Nephron progenitor cell (in vitro differentiated cells): ENCODE data around the gene LRCH1.

ENCODE experiments used
- DNase-seq: peaks from one replicate; pipeline ENCODE4 v3.0.0; 2021
- H3K27ac Mint-ChIP-seq: 2 replicates; pipeline ENCODE4 v1.8.0; 2021; ENCODE audit warnings: mild to moderate bottlenecking, moderate library complexity, mixed read lengths
- H3K27me3 Mint-ChIP-seq: 2 replicates; pipeline ENCODE4 v1.8.0; 2021; ENCODE audit warnings: mild to moderate bottlenecking, low read depth, mixed read lengths; ENCODE audit not compliant: poor library complexity
- H3K36me3 Mint-ChIP-seq: 2 replicates; pipeline ENCODE4 v1.8.0; 2021; ENCODE audit warnings: low read depth, mixed read lengths
- H3K4me1 Mint-ChIP-seq: 2 replicates; pipeline ENCODE4 v1.8.0; 2021; ENCODE audit warnings: mixed read lengths
- H3K4me3 Mint-ChIP-seq: 2 replicates; pipeline ENCODE4 v1.8.0; 2021; ENCODE audit warnings: mild to moderate bottlenecking, moderate library complexity, mixed read lengths
- H3K9me3 Mint-ChIP-seq: 2 replicates; pipeline ENCODE4 v1.8.0; 2021; ENCODE audit warnings: mild to moderate bottlenecking, moderate library complexity, mixed read lengths
- TF ChIP-seq, protein P1 (sequence below): fragments of 200-600 bp; sonication (generic); IDR thresholded peaks from 2 replicates; pipeline ENCODE4 v1.5.0; 2021; ENCODE audit warnings: antibody characterized with exemption

The LRCH1 gene

DNA sequence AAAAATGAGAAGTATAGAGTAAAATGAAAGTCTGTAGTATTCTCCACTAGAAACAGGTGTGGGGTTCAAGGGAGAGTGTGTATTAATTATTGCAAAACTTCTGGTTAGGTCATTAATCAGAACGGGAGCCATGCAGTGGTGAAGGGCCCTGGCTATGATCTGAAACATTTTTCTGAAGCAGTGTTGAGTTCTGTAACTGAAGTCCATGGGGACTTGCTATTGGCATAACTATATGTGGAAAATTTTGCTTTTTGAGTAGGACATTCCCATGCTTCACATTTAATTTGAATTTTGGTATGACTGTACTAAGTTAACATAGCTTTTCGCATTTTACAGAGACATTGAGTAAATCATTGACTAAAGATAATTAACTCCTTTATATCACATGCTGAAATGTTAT is 67.5 kb downstream of the LRCH1 start:
- Mint-ChIP-seq H3K27ac (no peak overlapping the region), H3K4me3 (no peak overlapping the region), H3K27me3 (no peaks in the 10 kb centered on the region), H3K4me1 (peaks cover 71% of the 10 kb centered on the region), H3K36me3 (no peaks in the 10 kb centered on the region), H3K9me3 (no peaks in the 10 kb centered on the region)
- TF ChIP-seq, protein P1, sequence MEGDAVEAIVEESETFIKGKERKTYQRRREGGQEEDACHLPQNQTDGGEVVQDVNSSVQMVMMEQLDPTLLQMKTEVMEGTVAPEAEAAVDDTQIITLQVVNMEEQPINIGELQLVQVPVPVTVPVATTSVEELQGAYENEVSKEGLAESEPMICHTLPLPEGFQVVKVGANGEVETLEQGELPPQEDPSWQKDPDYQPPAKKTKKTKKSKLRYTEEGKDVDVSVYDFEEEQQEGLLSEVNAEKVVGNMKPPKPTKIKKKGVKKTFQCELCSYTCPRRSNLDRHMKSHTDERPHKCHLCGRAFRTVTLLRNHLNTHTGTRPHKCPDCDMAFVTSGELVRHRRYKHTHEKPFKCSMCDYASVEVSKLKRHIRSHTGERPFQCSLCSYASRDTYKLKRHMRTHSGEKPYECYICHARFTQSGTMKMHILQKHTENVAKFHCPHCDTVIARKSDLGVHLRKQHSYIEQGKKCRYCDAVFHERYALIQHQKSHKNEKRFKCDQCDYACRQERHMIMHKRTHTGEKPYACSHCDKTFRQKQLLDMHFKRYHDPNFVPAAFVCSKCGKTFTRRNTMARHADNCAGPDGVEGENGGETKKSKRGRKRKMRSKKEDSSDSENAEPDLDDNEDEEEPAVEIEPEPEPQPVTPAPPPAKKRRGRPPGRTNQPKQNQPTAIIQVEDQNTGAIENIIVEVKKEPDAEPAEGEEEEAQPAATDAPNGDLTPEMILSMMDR, result no peak
- DNase-seq, result no peak

DNA sequence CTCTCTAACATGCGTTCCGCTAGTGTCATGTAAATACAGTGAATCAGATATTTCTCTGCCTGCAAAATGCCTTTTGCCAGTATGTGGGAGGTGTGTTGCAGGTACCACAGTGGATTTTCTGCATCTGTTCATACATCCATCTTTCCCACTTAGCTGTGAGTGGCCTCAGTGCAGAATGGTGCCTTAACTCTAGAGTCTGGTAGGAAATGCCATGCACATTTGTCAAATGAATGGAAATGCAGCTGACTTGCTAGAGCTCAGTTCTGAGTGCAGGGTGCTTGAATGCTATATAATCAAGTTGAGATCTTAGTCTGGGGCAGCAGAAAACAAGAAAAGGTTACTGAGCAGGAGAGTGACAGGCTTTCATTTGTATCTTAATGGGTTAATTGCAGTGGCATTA is 68.2 kb downstream of the LRCH1 start:
- Mint-ChIP-seq H3K27me3 (no peaks in the 10 kb centered on the region), H3K36me3 (no peaks in the 10 kb centered on the region), H3K27ac (no peak overlapping the region), H3K9me3 (no peaks in the 10 kb centered on the region), H3K4me3 (no peak overlapping the region), H3K4me1 (peaks cover 64% of the 10 kb centered on the region)
- DNase-seq, result no peak
- TF ChIP-seq, protein P1, result no peak

DNA sequence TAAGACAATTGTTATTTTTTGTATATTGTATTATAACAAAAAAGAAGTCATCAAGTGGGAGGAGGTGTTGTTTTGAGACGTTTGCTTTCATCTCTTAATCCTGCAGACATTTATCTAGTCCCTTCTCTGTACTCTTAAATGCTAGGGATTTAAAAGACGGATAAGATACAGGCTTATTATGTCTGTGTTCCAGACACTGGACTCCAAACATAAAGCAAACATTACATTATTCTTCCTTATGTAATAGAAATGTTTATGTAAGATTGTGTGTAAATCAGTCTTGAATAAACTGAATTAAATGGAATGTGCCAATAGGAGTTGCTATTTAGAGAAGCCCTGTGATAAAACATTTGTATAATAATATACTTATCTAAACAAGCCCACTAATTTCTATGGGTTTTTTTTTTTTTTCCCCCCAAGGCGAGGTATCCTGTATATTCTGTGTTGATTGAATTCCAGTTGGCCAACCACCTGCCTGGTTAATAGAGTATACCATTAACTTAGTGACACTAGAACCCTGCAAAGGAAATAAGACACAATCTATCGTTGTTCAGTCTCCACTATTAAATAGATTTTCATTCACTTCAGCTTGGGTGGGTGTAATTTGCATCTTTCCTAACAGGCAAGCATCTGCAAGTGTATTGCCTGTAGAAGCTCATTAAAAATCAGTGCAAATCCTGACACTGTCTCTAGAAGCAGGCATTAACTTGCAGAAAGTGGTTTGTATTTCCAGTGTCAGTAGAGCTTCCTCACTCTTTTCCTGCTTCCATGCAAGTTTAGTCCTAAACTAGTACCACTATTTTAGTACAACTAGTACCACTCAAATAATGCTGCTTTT is 69.0 kb downstream of the LRCH1 start:
- H3K9me3 Mint-ChIP-seq, result no peaks in the 10 kb centered on the region
- DNase-seq, result no peak
- TF ChIP-seq, protein P1, result no peak
- no peaks in the 10 kb centered on the region for H3K27me3 Mint-ChIP-seq
- peaks cover 6% of the 10 kb centered on the region for H3K36me3 Mint-ChIP-seq
- H3K4me3 Mint-ChIP-seq, result no peak overlapping the region
- H3K4me1 Mint-ChIP-seq, result peaks cover 55% of the 10 kb centered on the region
- no peak overlapping the region for H3K27ac Mint-ChIP-seq

DNA sequence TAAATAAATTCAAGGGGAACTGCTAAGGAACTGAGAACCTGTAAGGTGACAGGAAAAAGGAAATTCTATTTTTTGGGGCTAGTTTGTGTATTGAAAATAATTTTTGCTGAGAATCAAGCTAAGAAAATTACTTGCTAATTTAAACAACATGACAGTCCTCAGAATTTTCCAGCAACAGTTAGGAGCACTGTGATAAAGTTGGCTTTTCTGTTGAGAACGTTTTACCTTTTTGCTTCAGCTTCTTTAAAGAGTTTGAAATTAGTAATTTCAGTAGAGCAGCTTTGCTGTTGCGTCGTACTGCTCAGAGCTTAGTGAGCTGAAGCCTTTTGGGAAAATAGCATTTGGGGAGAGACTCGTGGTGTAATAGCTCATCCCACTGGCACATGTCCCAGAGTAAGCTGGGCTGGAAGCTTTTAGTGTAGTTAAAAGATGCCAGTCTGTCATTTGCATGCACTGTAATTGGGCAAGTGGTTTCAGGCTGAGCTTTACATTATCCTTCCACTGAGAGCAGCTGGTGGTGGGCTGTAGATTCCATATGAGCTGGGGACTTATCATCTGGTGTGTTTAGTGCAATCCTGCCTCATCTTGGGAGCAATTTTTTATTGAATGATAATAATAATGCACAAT is 69.8 kb downstream of the LRCH1 start:
- Mint-ChIP-seq H3K36me3 (peaks cover 11% of the 10 kb centered on the region), H3K9me3 (no peaks in the 10 kb centered on the region), H3K4me3 (no peak overlapping the region), H3K4me1 (peaks cover 48% of the 10 kb centered on the region), H3K27ac (no peak overlapping the region), H3K27me3 (no peaks in the 10 kb centered on the region)
- no peak for DNase-seq
- TF ChIP-seq, protein P1, result no peak

DNA sequence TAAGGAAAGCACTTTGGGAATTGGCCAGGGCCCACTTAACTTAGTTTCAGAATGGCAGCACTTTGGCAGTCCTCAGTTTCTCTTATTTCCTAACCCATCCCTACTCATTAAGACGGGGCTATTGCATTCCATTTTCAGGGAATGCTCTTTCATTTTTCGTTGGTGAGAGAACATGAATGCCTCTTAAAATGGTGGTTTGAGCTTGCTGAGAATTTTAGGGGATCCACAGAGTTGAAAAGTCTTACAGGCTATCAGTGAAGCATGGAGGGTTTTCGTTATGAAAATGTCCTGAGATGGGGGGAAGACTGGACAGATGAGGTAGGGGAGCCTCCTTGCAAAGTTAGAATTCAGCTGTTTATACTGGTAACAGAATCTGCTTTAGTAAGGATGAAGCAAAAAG is 71.4 kb downstream of the LRCH1 start:
- Mint-ChIP-seq H3K27me3 (no peaks in the 10 kb centered on the region), H3K27ac (no peak overlapping the region), H3K9me3 (no peaks in the 10 kb centered on the region), H3K4me3 (no peak overlapping the region), H3K36me3 (peaks cover 16% of the 10 kb centered on the region), H3K4me1 (peaks cover 48% of the 10 kb centered on the region)
- TF ChIP-seq, protein P1, result no peak
- DNase-seq, result no peak
